Activated CD8-positive, alpha-beta memory T cell treated with anti-CD3 and anti-CD28 coated beads for 36 hours (primary cell): ENCODE measurements around the gene FRK. TPM values are rescaled to one million over a fixed set of nuclear protein-coding genes. Genes with fewer than 3 reads are reported as not detected.
"Not testable (repeated sequence)": the region's sequence is repeated elsewhere in the genome, so short reads cannot be mapped to it uniquely, and the experiment has no call there.

ENCODE experiments used
- CTCF ChIA-PET: fragments of 350-600 bp; sonication (Branson Sonifier 250); formaldehyde crosslinking; loops from one replicate; lab custom pipeline; 2021; ENCODE audit warnings: antibody characterized with exemption; lab: Charles Lee
- POLR2A ChIA-PET: fragments of 350-600 bp; sonication (Branson Sonifier 250); formaldehyde crosslinking; loops from one replicate; lab custom pipeline; 2021; ENCODE audit warnings: antibody characterized with exemption; lab: Charles Lee
- total RNA-seq, 2 experiments: library from RNA; stranded (reverse); gene quantifications; one replicate each; pipeline ENCODE4 v1.2.3, GENCODE V29; 2021

Gene FRK
- total RNA-seq, 2 experiments from 2014 or later: 0.04 to 0.06 TPM

DNA sequence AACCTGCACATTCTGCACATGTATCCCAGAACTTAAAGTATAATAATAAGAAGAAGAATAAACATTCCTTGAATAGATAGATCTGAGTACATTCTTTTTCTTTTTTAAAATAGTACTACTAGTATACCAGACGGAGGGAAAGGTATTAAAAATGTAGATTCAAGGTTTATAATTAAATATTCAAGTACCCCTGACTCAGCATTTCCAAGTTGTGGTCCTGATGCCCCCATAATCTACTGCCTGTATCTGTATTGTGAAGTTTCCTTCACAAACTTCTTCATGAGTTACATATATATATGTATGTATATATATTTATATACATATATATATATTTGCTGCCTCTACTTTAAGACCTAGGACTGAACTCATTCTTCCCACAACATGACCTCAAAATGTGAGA, 14.0 kb downstream of the FRK start:
- CTCF ChIA-PET: no interaction called here
- POLR2A ChIA-PET: no interaction called here

DNA sequence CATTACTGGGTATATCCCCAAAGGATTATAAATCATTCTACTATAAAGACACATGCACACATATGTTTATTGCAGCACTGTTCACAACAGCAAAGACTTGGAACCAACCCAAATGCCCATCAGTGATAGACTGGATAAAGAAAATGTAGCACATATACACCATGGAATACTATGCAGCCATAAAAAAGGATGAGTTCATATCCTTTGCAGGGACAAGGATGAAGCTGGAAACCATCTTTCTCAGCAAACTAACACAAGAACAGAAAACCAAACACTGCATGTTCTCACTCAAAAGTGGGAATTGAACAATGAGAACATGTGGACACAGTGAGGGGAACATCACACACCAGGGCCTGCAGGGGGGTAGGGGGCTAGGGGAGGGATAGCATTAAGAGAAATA, 14.4 kb downstream of the FRK start:
- CTCF ChIA-PET, POLR2A ChIA-PET: not testable (repeated sequence)

DNA sequence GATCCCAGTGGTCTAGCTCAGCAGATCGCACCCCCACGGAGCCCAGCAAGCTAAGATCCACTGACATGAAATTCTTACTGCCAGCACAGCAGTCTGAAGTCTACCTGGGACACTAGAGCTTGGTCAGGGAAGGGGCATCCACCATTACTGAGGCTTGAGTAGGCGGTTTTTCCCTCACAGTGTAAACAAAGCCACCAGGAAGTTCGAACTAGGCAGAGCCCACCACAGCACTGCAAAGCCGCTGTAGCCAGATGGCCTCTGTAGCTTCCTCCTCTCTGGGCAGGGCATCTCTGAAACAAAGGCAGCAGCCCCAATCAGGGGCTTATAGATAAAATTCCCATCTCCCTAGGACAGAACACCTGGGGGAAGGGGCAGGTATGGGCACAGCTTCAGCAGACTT, 18.8 kb downstream of the FRK start:
- ChIA-PET POLR2A (no interaction called here), CTCF (no interaction called here)

DNA sequence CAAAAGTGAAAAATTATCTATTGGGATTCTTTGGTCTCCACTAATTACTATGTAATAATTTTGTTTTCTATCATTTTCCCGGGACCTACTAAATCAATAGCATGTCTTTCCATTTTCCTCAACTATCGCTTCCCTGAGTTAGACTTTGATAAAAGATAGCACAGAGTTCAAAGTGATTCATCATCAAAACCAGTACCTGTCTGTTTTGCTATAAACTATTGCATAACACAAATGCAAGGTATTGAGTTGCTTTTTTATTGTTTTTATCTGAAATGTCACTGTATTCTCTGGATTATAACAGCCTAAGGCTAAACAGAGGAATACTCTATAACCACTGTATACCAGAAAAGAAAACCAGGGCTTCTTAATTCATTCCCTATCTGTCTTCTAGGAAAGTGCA, 19.7 kb downstream of the FRK start:
- POLR2A ChIA-PET: no interaction called here
- CTCF ChIA-PET: no interaction called here

DNA sequence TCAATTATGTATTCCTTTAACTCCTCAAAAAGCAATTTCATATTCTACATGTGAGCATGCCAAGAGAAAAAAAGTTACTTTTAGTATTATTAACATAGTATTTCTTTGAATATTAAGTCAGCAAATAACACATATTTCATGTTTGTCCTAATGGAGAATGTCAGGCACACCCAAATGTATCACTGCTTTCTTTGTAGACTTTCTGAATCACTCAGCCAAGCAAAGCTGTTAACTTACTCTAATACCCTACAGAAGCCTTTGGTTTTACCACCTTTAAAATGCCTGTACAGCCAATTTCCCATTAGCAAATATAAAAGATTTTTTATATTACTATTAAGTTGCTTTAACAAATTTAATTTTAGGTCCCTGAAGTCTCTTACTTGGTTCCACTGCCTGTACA, 23.8 kb downstream of the FRK start:
- ChIA-PET POLR2A (no interaction called here), CTCF (no interaction called here)

DNA sequence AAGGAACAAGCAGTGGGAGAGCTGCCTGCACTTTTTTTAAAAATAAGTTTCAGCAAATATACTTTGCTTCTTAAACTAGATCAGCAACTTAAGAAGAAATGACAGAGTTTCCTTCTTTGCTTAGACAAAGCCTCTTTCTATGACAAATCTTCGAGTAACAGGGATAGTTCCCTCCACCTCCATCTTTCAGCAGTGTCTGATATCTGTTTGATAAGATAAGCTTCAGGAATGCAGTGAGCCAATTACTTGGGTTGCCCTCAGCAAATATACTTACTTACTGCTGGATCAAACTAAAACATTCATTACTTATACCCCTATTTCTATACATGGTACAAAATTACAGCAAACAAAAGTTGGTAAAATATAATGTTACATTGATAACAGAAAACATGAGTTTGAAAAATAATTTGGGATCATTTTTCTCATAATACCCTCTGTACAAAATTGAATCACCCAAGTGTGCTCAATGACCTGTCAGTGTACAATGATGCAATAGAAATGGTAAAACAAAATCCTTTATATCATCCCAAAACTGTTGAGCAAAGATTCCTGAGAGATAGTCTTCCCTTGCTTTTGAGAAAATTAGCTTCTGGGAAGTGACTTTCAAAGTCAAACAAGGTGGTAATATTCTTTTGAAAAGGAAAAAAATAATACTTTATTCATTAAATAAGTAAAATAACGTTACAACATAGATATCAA, 24.5 kb downstream of the FRK start:
- ChIA-PET CTCF (no interaction called here), POLR2A (no interaction called here)

DNA sequence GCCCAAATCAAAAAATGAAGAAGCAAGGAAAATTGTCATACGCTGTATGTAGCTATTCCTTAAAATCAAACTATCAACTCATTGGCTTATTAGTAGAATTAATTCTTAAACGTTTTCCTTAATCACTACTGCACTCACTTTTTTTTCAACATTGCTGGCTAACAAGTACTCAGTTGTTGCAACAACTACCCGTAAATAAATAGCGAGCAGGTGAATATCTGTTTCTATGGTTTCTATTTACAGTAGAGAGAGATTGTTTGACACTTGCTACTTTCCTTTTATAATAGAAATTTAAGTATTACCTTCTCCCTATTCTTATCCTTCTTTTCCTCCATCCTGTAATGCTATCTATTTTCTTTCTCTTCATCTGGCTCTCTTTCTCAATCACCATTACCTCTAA, 25.1 kb downstream of the FRK start:
- POLR2A ChIA-PET: no interaction called here
- CTCF ChIA-PET: no interaction called here

DNA sequence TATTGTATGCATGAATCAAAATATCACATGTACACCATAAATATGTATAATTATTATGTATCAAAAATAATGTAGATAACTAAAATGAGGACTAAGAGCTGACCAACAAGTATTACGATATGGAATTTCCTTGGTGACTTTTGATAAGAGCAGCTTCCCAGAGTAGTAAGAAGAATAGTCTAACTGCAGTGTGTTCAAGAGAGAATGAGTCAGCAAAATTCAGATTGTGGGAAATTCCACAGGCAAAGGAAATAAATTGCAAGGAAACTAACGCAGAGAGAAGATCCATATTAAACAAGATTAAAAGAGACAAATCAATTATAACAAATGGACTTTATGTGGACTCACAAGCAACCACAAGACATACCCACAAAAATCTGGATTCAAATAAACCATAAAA, 26.4 kb downstream of the FRK start:
- CTCF ChIA-PET: no interaction called here
- POLR2A ChIA-PET: no interaction called here

DNA sequence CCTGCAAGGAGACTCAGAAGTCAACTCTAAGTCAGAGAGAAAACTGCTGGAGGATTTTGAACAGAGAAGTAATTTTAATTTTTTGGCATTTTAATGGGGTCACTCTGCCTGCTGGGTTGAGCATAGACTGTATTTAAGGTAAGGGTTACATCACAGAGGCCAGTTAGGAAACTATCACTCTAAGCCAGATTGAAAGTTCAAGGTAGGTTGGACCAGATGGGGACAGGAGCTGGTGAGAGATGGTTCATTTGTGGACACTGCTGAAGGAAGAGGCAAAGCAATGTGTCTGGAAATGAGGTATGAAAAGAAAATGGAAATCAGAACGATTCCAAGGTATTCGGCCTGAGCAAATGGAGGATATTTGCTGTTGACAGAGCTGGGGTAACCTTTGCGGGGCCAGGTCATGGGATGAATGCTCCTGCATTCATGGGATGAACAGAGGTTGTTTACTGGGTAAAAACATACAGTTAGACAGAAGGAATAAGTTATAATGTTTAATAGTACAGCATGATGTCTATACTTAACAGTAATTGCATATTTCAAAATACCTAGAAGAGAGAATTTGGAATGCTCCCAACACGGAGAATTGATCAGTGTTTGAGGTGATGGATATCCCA, 26.9 kb downstream of the FRK start:
- ChIA-PET POLR2A (no interaction called here), CTCF (no interaction called here)

DNA sequence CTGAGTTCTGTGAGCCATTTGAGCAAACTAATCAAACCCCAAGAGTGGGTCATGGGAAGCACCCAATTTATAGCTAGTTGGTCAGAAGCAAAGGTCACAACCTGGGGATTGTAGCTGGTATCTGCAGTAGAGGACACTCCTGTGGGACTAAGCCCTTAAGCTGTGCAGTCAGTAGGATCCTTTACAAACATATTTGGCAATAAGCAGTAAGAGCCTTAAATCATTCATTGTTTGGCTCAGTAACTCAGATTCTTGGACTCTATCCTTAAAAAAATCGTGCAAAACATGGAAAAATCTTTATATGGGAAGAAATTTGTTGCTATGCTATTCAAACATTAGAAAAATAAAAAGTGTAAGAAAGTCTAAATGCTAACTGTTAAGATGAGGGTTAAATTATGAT, 29.9 kb downstream of the FRK start:
- ChIA-PET POLR2A (no interaction called here), CTCF (no interaction called here)

DNA sequence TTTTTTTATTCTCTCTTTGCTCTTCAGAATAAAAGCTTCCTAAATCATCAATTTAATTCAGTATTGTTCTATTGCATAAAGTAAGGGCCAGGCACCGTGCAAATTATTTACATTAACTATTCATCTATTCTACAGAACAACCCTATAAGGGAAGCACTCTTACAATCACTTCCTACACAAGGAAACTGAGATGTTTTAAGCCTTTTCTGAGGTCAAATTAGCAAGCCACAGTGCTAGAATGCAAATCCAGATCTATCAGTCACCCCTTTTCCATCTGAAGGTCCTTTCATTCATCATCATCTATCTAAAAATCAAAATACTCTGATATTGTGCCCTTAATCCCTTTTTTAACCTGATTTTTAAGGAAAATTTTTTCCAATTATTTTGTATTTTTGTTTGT, 31.2 kb downstream of the FRK start:
- POLR2A ChIA-PET: no interaction called here

DNA sequence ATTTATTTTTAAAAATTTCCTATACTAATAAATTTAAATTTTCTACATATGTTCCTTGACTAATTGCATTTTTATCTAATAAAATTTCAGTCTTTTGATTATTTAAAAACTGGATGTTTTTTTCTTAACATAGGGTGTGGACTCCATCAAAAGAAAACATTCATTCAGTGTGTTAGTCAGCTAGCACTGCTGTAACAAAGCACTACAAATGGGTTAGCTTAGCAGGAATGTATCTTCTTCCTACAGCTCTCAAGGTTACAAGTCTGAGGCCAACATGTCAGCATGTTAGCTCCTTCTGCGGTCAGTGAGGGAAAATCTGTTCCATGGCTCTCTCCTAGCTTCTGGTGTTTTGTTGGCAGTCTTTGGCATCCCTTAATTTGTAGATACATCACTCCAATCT, 32.5 kb downstream of the FRK start:
- ChIA-PET CTCF (no interaction called here), POLR2A (no interaction called here)

More for the DNA sequence above, 31.2 kb downstream of the FRK start:
- CTCF ChIA-PET: no interaction called here

DNA sequence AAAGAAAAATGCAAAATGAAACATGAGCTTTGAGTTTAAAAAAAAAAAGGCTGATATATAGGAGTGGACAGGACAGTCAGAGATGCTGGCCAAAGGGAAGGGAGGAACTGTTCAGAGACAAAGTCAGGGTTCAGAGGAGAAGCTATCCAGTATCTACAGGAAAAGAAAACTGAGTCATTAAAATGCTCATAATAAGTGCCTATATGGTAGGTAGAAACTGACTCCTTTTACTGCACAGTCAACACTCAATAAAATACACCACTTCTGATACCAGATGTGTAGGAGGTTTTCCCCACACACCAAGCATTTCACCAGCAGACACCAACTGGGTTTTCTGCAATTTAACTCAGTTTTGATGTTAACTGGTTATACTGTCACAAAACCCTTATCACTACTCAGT, 32.9 kb downstream of the FRK start:
- ChIA-PET CTCF (no interaction called here), POLR2A (no interaction called here)

DNA sequence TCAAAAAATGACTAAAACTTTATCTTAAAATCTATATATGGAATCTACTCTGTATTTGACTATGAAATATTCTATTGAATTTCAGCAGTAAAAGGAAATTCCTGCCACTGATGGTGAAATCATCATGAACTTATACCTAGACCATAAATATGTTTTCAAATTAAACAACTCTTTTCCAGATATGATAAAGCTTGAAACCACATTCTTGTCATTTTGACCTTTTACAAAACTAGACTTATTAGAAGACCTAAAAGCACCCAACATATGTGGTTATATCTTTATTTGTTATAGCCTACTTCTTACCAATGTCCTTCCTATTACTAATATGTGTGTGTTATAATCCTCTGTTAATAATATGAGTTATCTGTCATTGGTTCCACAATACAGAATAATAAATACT, 35.3 kb downstream of the FRK start:
- ChIA-PET CTCF (interaction anchor here (0.8 kb wide), 1 partner anchor 71 kb away, joined by 3 read pairs; no protein-coding TSS in a partner anchor), POLR2A (no interaction called here)

DNA sequence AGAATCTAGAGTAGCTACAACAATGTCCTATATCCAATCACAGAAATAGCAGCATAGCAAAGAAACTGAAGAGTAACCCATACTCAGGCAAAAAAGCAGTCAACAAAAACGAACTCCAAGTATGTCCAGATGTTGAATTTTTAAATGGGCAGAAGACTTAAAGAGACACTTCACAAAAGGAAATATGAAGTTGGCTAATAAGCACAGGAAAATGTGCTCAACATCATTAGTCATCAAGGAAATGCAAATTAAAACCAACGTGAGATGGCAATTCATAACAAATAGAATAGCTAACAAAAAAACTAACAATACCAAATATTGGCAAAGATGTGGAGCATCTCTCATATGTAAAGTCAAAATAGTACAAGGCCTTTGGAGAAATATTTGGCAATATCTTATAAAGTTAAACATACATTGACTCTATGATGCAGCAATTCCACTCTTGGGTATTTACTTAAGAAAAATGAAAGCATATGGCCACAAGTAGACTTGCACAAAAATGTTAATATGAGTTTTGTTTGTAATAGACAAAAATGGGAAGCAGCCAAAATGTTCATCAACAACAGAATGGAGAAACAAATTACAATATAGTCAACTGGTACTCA, 37.7 kb downstream of the FRK start:
- CTCF ChIA-PET: no interaction called here
- POLR2A ChIA-PET: no interaction called here

DNA sequence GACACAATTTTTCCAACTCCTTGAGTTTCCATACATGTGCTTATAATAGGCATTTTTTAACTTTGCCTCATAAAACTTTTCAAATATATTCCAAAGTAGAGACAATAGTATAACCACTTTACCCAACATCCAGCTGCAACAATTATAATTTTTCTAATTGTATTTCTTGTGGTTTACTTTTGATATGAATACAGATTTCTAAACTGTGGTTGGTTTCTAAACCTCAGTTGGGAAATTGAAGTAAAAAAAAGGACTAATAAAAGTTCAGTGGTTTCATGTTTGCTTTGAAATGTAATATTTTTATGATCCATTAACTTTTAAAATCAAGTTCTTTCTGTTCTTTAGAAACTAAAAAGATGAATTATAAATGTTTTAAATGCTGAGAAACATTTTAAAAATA, 40.0 kb downstream of the FRK start:
- CTCF ChIA-PET: no interaction called here
- POLR2A ChIA-PET: no interaction called here

DNA sequence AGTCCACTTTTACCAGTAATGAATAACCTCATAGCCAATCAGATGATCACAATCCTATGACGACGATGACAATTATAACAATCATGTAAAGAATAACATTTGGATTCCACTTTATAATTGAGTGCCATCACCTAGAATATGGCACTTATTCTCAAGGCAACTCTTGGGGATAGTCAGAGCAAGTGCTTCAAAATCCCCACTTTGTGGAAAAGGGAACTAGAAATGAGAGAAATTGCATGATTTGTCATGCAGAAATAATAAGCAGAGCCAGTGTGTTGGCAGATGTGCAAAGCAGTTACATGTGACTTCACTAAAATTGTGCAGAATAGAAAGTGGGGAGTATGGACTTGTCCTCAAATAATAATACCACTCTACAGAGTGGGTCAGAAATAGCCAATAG, 41.3 kb downstream of the FRK start:
- POLR2A ChIA-PET: interaction anchor here (0.6 kb wide), 1 partner anchor 181 kb away, joined by 3 read pairs; no protein-coding TSS in a partner anchor
- CTCF ChIA-PET: no interaction called here

DNA sequence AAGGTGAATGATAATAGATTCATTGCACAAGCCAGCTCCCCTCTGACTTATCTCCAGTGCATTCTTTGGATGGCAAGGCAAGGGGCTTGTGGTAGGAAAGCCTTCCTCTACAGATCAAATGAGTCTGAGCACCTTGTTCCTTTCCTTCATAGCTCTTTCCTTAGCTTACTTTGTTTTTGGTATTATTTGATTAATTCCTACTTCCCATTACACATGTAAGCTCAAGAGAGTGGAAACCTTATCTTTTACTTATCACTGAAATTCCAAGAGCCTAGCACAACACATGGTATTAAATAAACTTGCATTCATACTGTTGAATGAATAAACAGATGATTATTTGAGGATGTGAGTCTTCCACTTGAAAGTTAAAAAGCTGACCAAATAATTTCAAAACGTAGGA, 41.7 kb downstream of the FRK start:
- ChIA-PET POLR2A (no interaction called here), CTCF (no interaction called here)

DNA sequence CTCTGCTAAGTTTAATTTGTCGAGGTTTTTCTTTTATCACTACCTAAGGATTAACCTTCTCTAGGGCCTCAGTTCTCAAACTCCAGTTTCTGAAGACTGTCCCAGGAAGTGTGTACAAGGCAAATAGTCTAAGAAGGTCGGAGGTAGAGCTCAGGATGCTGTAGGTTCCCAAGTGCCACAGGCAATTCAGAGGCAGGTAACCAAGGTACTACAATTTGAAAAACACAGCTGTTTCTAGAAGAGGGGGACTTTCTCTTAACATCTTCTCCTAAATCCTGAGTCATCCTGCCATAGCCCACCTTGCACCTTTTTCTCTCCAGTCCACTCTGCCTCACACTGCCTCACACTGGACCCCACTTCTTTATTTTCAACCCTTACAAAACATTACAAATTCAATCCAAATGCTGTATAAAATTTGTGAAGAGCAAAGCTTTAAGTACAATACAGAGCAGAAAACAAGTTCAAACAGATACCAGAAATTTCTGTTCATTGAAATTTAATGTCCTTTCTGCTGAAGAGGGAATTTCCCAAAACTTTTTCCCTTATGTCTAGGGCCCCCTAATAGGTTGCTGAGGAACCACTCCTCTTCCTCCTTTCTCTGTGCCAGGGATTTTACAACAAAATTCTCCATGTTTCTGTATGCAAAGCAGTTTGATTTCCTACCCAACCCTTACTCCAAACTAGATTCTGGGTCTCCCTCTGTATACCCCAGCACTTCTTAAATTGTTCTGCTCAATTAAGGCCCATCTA, 43.0 kb downstream of the FRK start:
- ChIA-PET CTCF (no interaction called here), POLR2A (no interaction called here)

DNA sequence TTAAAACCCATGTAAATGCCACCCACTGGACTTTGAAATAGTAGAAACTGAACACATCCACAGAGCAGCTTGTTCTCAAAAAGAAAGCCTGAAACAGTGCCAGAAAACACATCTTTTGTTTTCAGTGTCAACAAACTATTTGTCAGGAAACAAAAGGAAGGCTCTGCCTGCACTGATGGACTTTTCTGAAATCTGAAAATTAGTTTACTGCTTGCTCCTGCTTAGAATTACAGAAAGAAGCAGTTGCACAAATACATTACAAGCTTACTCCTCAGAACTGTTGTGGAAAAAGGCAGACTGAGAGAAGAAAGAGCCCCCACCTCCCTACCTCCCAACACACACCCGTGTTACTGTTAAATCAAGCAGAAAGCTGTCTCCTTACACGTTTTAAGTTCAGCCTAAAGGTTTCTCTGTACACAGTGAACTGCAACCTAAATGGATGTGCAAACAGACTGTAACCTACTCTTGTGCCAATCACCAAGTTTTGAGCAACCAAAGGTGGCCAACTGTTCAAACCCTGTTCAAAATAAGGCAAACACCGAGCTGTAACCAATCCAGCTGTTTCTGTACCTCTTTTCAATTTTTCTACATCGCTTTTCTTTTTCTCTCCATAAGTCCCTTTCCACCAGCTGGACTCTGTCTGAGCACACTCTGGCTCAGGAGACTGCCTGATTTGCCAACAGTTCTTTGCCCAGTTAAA, 43.7 kb downstream of the FRK start:
- ChIA-PET CTCF (no interaction called here), POLR2A (no interaction called here)
